Sigmoid colon (tissue), 4 donors: Measurements from ENCODE around the gene MAPRE2.

Experiments
- EP300 ChIP-seq, 4 donors: sonication (generic); formaldehyde crosslinking; IDR thresholded peaks; one replicate each; pipeline ENCODE4 v1.6.1; 2017; ENCODE audit warnings: antibody characterized with exemption in 4 of 4
- POLR2A ChIP-seq, 2 donors: fragments of 450-650 bp; IDR thresholded peaks; one replicate each; pipeline ENCODE4 v1.6.1; 2016; ENCODE audit warnings: antibody characterized with exemption in 2 of 2, mild to moderate bottlenecking in 2 of 2, moderate library complexity in 2 of 2
- POLR2AphosphoS5 ChIP-seq, 4 donors: sonication (generic); formaldehyde crosslinking; IDR thresholded peaks; one replicate each; pipeline ENCODE4 v1.6.1; 2017; ENCODE audit warnings: antibody characterized with exemption in 4 of 4
- TF ChIP-seq, protein P1 (sequence below), 4 experiments: fragments of 450-650 bp in 3 of 4; fragments of 200-600 bp in 1 of 4; IDR thresholded peaks; one replicate each; pipeline ENCODE4 v1.5.1; 2016 to 2019; ENCODE audit warnings: antibody characterized with exemption in 4 of 4, mild to moderate bottlenecking in 3 of 4, moderate library complexity in 2 of 4

GRCh38 chr18:35134190-35134730, 93.0 kb downstream of the MAPRE2 start:
- TF ChIP-seq, protein P1, sequence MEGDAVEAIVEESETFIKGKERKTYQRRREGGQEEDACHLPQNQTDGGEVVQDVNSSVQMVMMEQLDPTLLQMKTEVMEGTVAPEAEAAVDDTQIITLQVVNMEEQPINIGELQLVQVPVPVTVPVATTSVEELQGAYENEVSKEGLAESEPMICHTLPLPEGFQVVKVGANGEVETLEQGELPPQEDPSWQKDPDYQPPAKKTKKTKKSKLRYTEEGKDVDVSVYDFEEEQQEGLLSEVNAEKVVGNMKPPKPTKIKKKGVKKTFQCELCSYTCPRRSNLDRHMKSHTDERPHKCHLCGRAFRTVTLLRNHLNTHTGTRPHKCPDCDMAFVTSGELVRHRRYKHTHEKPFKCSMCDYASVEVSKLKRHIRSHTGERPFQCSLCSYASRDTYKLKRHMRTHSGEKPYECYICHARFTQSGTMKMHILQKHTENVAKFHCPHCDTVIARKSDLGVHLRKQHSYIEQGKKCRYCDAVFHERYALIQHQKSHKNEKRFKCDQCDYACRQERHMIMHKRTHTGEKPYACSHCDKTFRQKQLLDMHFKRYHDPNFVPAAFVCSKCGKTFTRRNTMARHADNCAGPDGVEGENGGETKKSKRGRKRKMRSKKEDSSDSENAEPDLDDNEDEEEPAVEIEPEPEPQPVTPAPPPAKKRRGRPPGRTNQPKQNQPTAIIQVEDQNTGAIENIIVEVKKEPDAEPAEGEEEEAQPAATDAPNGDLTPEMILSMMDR (IDR thresholded peaks at IDR 0.05), result no peak
- TF ChIP-seq POLR2A (IDR thresholded peaks at IDR 0.05), result no peak
- no peak for TF ChIP-seq POLR2AphosphoS5 (IDR thresholded peaks at IDR 0.05)
- no peak for TF ChIP-seq EP300 (IDR thresholded peaks at IDR 0.05)
